A673 (cell line): ENCODE measurements around the gene CSNK2A2. TPM values are rescaled to one million over a fixed set of nuclear protein-coding genes. Genes with fewer than 3 reads are reported as not detected.
A peak's percentile ranks its signal among the peaks of the same experiment; 100 is the strongest.

Experiments used
- BruUV-seq: library from RNA; stranded (reverse); fragments of 400-500 nt; replicated peaks from 2 replicates; lab custom pipeline; 2021; lab: Mats Ljungman, UMichigan
- CTCF ChIA-PET: fragments of 300-600 bp; sonication (Branson Sonifier 250); formaldehyde crosslinking; loops from one replicate; lab custom pipeline; 2022; ENCODE audit warnings: antibody characterized with exemption; lab: Charles Lee
- POLR2A ChIA-PET: fragments of 300-600 bp; sonication (Branson Sonifier 250); formaldehyde crosslinking; loops from one replicate; lab custom pipeline; 2022; ENCODE audit warnings: antibody characterized with exemption; ENCODE audit not compliant: low non-redundant PET; lab: Charles Lee
- DNase-seq: peaks from one replicate; pipeline ENCODE4 v3.0.0-alpha.2; 2015; ENCODE audit warnings: low spot score
- H3K27ac ChIP-seq: fragments of 200-600 bp; sonication (generic); 2 replicates; pipeline ENCODE4 v1.5.1; 2016; ENCODE audit warnings: mixed run types, low read depth, mild to moderate bottlenecking, mixed read lengths, antibody characterized with exemption, low read length; ENCODE audit not compliant: poor library complexity, severe bottlenecking
- H3K27me3 ChIP-seq: fragments of 200-600 bp; sonication (generic); replicated peaks from 2 replicates; pipeline ENCODE4 v1.6.1; 2017; ENCODE audit warnings: mixed run types, low read depth, mild to moderate bottlenecking, mixed read lengths, antibody characterized with exemption, low read length; ENCODE audit not compliant: insufficient read depth, poor library complexity
- H3K36me3 ChIP-seq: fragments of 200-600 bp; sonication (generic); 2 replicates; pipeline ENCODE4 v1.6.1; 2016; ENCODE audit warnings: mixed run types, mild to moderate bottlenecking, mixed read lengths, antibody characterized with exemption, low read length; ENCODE audit not compliant: insufficient read depth, poor library complexity, severe bottlenecking
- H3K4me1 ChIP-seq: fragments of 200-600 bp; sonication (generic); 2 replicates; pipeline ENCODE4 v1.6.1; 2017; ENCODE audit warnings: mixed run types, mild to moderate bottlenecking, mixed read lengths, antibody characterized with exemption, low read length; ENCODE audit not compliant: insufficient read depth, poor library complexity, severe bottlenecking
- H3K4me3 ChIP-seq: fragments of 200-600 bp; sonication (generic); 2 replicates; pipeline ENCODE4 v1.5.1; 2016; ENCODE audit warnings: low read depth, mixed run types, mild to moderate bottlenecking, mixed read lengths, low read length; ENCODE audit not compliant: poor library complexity, severe bottlenecking
- H3K9me3 ChIP-seq: fragments of 200-600 bp; sonication (generic); 2 replicates; pipeline ENCODE4 v1.6.1; 2016; ENCODE audit warnings: mixed run types, low read depth, mild to moderate bottlenecking, mixed read lengths, antibody characterized with exemption, low read length; ENCODE audit not compliant: poor library complexity, severe bottlenecking
- EZH2 ChIP-seq: fragments of 200-600 bp; sonication (generic); IDR thresholded peaks from 2 replicates; pipeline ENCODE4 v1.6.1; 2017; ENCODE audit warnings: borderline replicate concordance, low read depth, mild to moderate bottlenecking, mixed read lengths, antibody characterized with exemption, low read length; ENCODE audit not compliant: poor library complexity, severe bottlenecking
- intact Hi-C: fragments of 100-400 bp; cut with micrococcal nuclease; formaldehyde crosslinking; loops from one replicate; pipeline ENCODE4 v1.10.0; 2022; ENCODE audit not compliant: unreplicated experiment
- total RNA-seq: library from RNA; stranded (reverse); gene quantifications from 2 replicates; pipeline ENCODE4 v1.2.3, GENCODE V29; 2021
- TF ChIP-seq, protein P1 (sequence below): fragments of 300-800, 200-600 bp; sonication (generic); conservative IDR thresholded peaks from 2 replicates; pipeline ENCODE4 v1.5.1; 2017; ENCODE audit warnings: low read depth, mild to moderate bottlenecking, antibody characterized with exemption, low read length, moderate library complexity, mixed read lengths

Gene CSNK2A2
- total RNA-seq, 1 experiment from 2014 or later: 114 TPM

DNA sequence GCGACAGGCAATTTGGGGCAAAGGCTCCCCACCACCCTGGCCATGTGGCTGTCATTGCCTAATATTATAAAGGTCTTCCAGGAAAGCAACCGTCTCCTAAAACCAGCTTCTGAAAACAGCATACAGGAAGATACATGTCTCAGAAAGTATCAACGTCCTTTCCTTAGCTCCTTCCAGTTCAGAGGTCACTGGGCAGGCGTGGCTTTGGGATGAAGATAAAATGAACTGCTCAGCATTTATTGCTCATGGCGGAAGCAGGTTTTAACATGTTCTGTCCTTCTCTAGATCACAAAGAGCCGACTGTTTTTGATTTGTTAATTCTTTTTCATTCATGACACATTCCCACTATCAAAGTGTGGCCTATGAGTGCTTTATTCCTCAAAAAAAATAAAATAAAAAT is 76.8 kb downstream of the CSNK2A2 start:
- TF ChIP-seq, protein P1, sequence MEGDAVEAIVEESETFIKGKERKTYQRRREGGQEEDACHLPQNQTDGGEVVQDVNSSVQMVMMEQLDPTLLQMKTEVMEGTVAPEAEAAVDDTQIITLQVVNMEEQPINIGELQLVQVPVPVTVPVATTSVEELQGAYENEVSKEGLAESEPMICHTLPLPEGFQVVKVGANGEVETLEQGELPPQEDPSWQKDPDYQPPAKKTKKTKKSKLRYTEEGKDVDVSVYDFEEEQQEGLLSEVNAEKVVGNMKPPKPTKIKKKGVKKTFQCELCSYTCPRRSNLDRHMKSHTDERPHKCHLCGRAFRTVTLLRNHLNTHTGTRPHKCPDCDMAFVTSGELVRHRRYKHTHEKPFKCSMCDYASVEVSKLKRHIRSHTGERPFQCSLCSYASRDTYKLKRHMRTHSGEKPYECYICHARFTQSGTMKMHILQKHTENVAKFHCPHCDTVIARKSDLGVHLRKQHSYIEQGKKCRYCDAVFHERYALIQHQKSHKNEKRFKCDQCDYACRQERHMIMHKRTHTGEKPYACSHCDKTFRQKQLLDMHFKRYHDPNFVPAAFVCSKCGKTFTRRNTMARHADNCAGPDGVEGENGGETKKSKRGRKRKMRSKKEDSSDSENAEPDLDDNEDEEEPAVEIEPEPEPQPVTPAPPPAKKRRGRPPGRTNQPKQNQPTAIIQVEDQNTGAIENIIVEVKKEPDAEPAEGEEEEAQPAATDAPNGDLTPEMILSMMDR: no peak
- TF ChIP-seq EZH2: no peak
- Histone ChIP-seq H3K9me3 (no peaks in the 10 kb centered on the region), H3K27ac (no peak overlapping the region), H3K4me1 (peaks cover 54% of the 10 kb centered on the region), H3K27me3 (no peaks in the 10 kb centered on the region), H3K36me3 (peaks cover 6% of the 10 kb centered on the region), H3K4me3 (peak overlapping the region; percentile 8)
- no TSS peak for BruUV-seq
- CTCF ChIA-PET: interaction anchor here (0.5 to 1.4 kb wide), 7 partner anchors 20 to 635 kb away, joined by 3 to 12 read pairs (median 3); no protein-coding TSS in a partner anchor
- no peak for DNase-seq
- intact Hi-C loops: loop anchor here (10.0 kb wide), 2 partner anchors 364 to 546 kb away; no protein-coding TSS in a partner anchor
- POLR2A ChIA-PET: interaction anchor here (0.6 kb wide), 1 partner anchor 331 kb away, joined by 6 read pairs; no protein-coding TSS in a partner anchor

- H3K4me1 ChIP-seq: peaks cover 47% of the 10 kb centered on the region
- no peak for DNase-seq
- no peak overlapping the region for H3K4me3 ChIP-seq
- H3K36me3 ChIP-seq: peaks cover 15% of the 10 kb centered on the region
- TF ChIP-seq, protein P1: no peak
- TF ChIP-seq EZH2: no peak
- POLR2A ChIA-PET: interaction anchor here (0.6 to 0.7 kb wide), 2 partner anchors 9 to 67 kb away, joined by 3 to 4 read pairs; no protein-coding TSS in a partner anchor
- no peaks in the 10 kb centered on the region for H3K9me3 ChIP-seq
- no peak overlapping the region for H3K27ac ChIP-seq
- BruUV-seq: no TSS peak
- intact Hi-C loops: loop anchor here (10.0 kb wide), 2 partner anchors 365 to 545 kb away; no protein-coding TSS in a partner anchor
- CTCF ChIA-PET: no interaction called here
- no peaks in the 10 kb centered on the region for H3K27me3 ChIP-seq
These were observed 77.7 kb downstream of the CSNK2A2 start for GRCh38 chr16:58120234-58120633.

- Histone ChIP-seq H3K9me3 (no peaks in the 10 kb centered on the region), H3K27me3 (no peaks in the 10 kb centered on the region), H3K4me1 (peaks cover 47% of the 10 kb centered on the region), H3K36me3 (peaks cover 23% of the 10 kb centered on the region), H3K27ac (peak overlapping the region; percentile 56), H3K4me3 (no peak overlapping the region)
- POLR2A ChIA-PET: interaction anchor here (0.6 kb wide), 1 partner anchor 14 kb away, joined by 5 read pairs; no protein-coding TSS in a partner anchor
- TF ChIP-seq, protein P1: no peak
- TF ChIP-seq EZH2: no peak
- intact Hi-C loops: no loop called here
- CTCF ChIA-PET: no interaction called here
- BruUV-seq: no TSS peak
- peak; percentile 76 for DNase-seq
These were observed 78.4 kb downstream of the CSNK2A2 start for GRCh38 chr16:58119509-58119845.
